NOMO-1 (cell line): ENCODE measurements around the gene MYOCD.

Source experiments
- DNase-seq, 2 experiments: peaks; one replicate each; lab custom pipeline; 2025; ENCODE audit not compliant: unreplicated experiment in 2 of 2; lab: John Stamatoyannopoulos, UW

The MYOCD gene

DNA sequence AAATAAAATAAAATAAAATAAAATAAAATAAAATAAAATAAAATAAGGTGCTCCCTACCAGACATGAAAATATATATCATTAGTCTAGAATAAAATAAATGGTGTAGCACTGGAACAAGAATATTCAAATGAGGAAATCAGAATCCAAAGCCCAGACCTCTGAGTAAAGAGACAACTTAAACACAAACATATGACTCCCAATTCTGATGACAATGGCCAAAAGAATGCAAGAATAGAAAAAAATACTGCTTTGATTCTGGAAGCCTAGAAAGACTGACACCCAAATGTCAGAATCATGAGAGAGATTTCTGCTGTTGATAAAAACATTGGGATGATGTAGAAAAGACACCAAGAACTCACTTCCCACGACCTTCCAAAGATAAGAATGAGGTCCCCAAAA lies 27.9 kb downstream of the MYOCD start:
- DNase-seq = no peak

DNA sequence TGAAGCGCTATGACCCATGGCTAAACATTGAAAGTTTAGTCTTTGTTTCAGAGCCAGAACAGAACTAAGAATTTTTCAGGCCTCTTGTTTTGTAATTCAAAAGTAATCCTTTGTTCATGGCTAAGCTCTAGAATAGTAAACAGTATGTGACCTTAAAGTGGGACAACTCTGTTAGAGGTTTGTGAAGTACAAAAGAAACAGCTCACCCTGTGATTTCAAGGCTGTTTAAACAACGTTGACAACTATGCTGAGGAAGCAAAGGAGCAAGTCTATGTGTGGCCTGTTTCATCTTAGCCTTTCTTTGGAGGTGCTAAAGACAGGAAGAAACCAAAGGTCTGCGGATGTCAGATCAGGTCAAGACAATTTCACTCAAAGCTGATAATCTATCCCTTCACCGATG lies 40.4 kb downstream of the MYOCD start:
- DNase-seq = no peak

DNA sequence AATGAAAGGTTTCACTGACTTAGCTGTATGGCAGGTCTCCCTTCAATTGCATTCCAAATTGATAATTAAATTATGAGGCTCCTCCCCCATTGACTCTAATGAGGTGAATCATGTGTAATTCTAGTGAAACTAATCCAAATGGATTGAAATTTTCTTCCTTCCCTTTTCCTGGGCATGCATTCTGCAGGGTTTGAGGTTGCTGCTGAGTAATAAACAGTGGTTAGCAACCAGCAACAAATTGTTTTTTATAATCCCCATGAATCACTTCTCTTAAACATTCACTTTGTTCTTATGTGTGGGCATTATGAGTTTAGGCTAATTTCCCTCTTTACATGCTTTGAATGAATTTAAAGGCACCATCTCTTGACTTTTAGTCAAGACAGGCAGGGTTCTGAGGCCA lies 43.4 kb downstream of the MYOCD start:
- no peak for DNase-seq

DNA sequence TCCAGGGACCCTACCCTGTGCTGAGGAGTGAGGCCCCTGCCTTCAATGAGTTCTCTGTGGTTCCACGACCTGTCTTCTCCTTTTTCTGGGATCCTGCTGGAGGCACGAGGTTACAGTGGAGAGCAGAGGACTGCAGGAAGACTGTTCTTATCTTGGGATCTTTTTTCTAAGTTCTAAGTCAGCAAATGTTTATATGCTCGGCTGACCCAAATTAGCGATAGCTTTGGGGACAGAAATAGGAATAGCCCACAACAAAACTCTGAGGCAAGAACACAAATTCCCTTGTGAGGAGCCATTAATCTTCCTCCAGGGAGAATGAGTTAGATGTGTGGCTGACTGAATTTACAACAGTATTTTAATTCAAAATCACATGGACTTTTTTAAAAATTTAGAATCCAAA lies 46.7 kb downstream of the MYOCD start:
- DNase-seq = no peak

DNA sequence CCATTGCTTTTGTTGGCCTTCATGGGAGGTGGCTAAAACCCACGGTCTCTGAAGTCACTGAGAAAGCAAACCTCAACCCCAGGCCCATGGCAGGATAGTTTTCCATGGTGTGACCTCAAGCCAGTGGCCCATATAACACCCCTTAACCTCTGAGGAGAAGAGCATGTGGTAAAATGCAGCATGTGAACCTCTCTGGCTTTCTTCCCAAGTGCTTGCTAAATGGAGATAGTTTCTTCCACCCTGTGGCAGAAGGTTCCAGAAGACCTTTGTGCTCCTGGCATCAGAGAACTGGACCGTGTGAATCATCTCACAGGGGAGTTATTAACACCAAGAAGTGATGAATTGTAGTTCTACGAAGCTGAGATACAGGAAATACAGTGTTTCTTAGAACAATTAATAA lies 47.3 kb downstream of the MYOCD start:
- DNase-seq = no peak

DNA sequence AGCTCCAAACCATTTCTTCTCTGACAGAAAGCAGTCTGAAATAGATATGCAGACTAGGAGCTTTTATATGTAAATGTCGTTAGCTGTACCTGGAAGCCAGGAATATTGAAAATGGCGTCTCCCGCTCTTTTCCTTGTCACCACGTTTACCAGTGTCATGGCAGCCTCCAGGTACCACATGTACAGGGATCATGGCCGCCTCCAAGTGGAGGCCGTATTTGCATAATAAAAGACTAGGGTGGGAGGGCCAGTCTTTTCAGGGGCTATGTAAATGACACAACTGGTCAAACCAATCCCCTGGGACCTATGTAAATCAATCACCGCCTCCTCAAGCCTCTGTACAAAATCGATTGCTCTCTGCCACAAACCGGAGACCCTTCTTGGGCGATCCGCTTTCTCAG lies 54.3 kb downstream of the MYOCD start:
- DNase-seq = no peak

DNA sequence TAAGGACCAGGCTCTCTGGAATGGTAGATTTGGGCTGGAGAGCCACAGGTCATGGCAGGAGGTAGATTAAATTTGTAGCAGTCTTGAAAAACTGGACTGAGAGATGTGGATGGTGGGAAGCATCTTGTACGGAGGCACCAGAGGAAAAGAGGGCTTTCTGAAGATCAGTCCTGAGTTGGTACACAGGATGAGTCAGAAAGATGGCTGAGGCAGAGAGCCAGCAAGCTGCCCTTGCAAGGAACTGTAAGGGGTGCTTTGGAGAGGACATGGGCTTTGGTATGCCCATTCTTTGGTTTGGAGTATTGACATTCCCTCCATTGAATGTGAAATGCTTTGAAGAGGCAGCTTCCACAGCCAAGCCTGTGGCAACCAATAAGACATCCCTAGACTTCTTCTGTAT lies 55.9 kb downstream of the MYOCD start:
- DNase-seq = no peak

DNA sequence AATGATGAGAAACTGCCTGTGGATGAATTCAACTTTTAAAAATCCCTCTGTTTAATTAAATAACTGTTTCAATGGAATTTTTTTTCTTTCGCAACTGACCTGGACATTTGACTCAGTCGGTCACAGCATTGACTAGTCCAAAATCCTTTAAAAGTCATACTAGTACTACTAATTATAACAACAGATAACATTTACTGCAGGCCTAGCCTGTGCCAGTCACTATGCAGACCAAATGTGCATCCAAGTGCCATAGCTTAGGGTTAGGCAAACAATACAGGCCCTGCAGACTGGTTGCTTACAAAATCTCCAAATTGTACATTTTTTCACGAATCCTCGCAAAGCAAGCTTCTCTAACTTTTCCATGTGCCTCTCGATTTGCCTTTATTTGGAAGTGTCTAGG lies 56.6 kb downstream of the MYOCD start:
- DNase-seq = no peak

DNA sequence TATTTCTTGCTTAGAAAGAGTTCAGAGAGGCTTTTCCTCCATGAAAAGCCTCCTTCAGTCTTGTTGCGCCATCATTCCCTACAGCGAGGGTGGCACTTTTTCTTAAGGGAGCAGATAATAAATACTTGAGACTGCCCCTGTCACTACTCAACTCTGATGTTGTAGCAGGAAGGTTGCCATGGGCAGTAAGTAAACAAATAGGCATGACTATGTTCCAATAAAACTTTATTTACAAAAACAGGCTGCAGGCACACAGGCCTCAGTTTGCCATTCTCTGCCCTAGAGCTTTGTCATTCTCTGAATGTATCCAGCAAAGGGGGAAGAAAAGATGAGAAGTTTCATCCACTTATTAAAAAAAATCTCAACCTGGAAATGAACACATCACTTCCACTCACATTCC lies 60.4 kb downstream of the MYOCD start:
- DNase-seq = no peak

DNA sequence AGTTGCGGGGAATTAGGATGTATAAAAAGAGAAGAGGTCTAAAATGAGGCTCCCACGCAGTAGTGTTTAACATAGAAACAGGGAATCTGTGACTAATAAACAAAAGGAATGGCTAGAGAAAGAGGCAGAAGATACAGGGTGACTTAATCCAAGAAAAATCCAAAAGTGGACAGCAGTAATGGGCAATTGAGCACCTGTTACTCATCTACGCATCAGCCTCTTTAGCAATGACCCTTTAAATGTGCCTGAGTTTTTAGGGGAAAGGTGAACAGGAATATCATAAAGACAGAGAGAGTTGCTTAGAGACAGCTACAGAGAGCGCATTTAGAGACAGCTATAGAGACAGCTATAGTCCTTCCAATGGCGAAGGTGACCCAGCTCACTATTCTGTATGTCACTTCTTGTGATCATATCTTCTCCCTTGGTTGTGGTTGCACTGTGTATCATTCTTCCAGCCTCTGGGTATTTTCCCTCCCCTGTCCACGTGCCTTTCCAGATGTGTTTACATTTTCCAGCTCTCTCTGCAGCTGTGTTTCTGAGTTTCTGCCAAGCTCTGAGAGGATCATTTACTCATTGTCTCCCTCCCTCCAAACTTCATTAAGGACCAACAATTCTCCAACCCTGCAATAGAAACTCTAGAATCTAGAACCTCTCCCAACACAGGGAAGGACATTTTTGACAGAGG lies 61.5 kb downstream of the MYOCD start:
- DNase-seq = no peak

DNA sequence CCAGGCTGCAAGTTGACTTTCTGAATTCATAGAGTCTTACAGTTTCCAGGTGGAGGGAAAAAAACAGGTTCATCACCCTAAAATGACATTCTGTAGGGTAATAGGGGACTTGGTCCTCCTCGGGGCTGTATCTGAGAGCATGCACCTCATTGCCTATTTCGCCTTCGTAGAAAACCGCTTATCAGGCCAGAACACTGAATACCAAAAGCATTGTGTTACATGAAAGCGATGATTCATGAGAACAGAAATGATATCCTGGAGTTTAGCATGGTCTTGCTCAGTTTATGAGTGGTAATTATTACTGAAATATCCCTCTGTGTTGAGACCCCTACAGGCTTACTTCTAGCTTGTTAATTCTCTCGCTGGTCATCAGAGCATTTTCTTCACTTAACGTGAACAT lies 62.2 kb downstream of the MYOCD start:
- no peak for DNase-seq

DNA sequence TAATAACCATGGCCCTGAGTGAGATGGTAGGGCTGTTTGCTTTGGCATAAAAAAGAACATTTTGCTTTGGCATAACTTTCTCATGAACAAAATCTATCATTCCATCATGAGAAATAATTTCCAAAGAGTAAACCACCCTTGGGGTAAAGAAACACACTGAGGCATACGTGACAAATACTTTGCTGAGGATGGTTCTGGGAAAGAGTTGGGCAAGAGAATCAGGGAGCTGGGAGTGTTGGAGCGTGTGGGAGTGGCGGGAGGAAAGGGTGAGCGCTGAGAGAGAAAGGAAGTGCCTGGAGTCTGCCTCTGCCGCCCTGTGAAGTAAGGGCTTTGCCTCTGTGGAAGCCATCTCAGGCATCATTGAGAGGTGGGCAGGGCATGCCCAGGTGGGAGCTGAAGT lies 63.4 kb downstream of the MYOCD start:
- no peak for DNase-seq

DNA sequence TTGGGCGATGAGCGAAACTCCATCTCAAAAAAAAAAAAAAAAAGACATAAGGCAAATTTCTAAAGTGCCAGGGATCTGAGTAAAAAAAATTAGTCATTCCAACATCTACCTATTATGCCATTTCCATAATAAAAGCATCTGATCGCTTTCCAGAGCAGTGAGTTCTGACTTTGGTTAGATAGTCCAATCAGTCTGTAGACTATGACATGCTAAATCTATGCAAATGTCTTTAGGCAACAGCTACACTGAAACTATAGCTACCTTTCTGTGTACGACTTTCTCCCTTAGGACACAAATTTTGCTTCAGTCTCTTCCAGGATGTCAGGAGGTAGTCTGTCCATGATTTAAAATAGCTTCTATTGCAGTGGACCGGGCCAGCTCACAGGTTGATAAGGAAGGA lies 64.7 kb downstream of the MYOCD start:
- DNase-seq = no peak

DNA sequence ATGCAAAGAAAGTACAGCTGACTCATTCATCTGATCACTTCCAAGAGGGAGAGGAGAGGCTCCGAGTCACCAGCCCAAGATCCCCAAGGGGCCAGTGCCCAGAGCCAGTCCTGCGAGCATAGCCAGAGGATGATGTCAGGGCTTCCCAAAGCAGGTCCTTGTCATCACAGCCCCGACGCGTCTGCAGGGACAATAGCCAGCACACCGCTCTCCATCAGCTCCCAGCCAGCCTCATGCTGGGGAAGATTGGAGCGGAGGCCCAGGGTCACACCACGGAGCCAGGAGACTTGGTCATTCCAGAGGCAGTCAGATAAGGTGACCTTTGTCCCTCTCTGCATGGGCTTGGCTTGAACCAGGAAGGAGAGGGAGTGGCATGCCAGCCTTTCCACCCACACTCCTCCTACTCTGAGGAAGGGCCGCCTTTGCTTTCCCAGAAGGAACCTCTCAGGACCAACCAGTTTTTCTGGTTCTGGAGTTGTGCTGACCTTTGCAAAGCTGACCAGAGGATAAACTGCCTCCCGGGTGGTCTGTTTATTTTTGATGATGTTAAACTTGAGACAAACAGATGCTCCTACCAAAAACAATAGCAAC lies 65.3 kb downstream of the MYOCD start:
- no peak for DNase-seq

DNA sequence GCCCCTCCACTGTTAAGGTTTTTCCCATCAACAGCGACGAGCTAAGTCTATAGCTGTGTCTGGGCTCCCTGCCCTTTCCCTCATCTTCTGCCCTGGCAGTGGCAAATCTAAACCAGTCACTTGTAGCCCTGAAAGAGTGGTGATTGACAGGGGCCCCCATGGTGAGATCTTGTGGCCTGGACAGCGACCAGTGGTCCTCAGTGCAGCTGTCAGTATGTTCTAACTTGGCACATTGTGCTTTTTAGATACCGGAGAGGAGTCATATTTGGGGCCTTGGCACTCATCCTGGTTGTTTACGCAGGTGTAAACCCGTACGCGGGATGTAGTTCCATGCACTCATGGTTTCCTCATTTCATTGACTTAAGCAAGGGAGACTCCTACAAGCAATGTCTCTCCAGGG lies 66.1 kb downstream of the MYOCD start:
- DNase-seq = no peak

DNA sequence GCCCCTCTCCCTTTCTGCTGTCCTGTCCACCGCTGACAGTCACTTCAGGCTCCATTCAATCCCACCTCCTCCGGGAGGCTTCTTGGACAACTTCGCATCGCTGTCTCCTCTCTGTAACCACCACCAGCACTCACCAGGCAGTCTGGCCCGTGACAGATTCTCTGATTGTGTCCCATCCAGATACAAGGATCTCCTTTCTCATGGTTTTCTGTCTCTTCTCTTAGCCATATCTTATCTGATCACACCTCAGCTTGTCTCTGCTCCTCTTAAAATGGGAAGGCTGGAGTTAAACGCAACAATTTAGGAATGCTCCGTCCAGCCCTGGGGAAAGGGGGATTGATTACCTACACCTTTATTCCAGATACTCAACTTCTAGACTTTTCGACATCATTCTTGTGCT lies 66.7 kb downstream of the MYOCD start:
- no peak for DNase-seq

DNA sequence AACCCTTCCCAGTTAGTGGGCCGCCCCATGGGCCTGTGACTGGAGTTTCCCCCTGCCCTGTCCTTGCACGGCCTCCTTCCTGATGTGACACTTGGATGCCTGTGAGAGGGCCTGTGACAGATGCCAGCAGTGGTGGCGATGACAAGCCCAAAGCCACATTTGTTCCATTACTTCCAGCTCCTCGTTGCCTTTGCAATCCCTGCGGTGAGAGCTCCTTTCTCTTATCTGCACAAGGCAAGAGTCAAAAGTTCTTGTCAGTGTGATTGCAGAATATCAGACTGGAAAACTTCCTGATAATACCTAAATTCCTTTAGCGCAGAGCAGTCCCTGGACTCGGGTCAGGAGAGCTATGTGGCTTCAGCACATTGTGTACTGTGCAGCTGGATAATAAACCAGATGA lies 69.2 kb downstream of the MYOCD start:
- no peak for DNase-seq

DNA sequence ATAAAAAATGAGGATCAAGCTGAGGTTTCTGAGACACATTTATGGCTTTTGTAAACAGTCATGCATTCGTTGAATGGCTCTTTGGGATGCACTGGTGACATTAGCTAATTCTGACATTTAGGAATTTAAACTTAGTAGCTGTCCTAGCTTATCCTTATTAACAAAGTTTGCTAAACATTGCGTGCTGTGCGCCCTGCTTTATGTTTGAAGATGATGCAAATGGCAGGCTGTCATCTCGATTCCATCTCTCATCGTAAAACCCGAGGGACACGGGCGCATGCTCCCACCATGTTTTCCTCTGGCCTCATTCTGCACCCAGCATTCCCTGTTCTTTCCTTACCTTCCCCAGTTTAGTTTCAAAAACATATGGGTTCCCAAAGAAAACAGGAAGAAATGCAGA lies 69.8 kb downstream of the MYOCD start:
- DNase-seq = no peak

DNA sequence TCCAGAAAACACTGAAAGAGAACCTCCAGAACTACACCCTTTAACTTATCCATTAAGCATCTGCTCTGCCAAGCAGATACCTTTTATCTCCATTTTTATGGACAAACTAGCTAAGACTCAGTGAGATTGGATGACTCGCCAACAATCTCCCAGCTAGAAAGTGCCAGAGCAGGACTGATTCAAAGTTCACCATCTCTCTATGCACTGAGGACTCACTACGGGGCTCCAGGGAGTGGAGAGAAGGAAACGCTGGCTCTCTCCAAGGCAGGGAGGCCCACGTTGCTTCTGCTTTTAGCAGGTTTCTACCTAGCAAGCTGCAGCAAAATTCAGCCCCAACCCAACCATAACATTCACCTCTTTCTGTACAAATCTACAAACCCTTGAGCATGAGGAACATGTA lies 70.8 kb downstream of the MYOCD start:
- DNase-seq = no peak

DNA sequence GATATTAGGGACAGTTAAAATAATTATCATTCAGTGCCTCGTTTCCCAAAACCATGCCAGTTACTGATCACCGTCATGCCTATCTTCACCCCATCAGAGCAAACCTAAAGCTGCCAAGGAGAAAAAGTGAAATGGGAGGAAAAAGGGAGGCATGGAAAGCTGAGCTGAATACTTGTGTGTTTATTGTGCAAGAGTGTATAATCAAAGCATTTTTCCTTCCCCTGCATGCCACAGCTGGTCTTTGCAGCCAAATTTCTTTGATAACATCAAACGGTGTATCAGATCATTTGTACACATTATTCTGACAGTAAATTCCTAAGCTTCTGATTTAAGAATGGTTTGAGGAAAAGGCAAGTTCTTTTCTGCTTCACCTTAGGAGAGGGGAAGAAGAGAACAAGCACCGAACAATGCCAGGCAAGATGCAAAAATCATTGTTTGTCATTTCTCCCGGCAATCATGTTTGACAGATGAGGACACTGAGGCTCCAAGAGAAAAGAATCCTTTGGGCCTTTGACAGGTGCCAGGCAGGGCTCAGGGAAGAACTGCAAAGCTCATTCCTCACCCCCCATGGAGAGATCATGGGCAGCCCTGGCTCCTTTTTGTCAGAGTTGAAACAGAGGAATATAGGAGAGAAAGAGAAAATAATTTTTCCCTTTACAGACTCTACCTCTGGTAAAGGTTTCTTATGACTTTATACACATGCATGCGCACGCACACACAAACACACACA lies 72.2 kb downstream of the MYOCD start:
- no peak for DNase-seq

DNA sequence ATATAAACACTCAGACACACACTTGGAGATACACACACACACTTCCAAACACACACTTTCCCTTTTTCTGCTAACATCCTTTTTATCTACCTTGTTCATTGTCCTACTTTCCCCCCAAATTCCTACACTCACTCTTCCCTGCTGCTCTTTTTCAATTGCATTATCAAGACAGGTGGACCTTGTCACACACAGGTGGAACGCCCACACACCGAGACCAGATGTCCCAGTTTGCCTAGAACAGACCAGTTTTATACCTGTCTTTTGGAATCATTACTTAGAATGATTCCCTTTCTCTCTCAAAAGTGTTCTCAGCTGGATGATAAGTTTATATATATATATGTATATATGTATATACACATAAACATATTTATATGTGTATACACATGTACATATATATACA lies 72.9 kb downstream of the MYOCD start:
- DNase-seq = no peak

DNA sequence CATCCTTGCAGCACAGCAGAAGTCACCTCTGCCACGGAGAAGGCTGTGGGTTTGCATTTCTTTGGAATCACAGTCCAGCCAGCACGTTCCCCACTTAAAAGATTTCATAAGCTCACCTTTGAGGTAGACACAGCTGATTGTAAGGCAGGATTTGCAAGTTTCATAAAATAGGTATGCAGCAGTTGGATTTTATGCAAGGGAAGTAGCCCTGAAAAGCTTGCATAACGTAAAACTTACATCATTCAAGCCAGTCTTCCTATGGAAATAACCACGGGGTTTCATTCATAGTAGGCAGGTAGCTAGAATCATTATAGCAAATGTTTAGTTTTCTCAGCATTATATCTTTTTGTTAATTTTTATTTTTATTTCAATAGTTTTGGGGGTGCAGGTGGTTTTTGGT lies 73.8 kb downstream of the MYOCD start:
- peak in 1 of 2 experiments; percentile 25 for DNase-seq
